Dedifferentiated amniotic fluid mesenchymal stem cell (primary cell): ENCODE measurements around the gene BTNL3.
"Not testable (repeated sequence)": the region's sequence is repeated elsewhere in the genome, so short reads cannot be mapped to it uniquely, and the experiment has no call there.

Experiments
- DNase-seq: peaks from one replicate; pipeline ENCODE4 v3.0.0-alpha.2; 2016; ENCODE audit errors: extremely low spot score

The BTNL3 gene, protein sequence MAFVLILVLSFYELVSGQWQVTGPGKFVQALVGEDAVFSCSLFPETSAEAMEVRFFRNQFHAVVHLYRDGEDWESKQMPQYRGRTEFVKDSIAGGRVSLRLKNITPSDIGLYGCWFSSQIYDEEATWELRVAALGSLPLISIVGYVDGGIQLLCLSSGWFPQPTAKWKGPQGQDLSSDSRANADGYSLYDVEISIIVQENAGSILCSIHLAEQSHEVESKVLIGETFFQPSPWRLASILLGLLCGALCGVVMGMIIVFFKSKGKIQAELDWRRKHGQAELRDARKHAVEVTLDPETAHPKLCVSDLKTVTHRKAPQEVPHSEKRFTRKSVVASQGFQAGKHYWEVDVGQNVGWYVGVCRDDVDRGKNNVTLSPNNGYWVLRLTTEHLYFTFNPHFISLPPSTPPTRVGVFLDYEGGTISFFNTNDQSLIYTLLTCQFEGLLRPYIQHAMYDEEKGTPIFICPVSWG

GRCh38 chr5:180988592-180988991, at the start of gene BTNL3:
Gene BTNL3, plus strand, starts transcription at chr5:180988846. Its CDS starts 183 bp downstream, at chr5:180989029.
- DNase-seq: no peak

DNA sequence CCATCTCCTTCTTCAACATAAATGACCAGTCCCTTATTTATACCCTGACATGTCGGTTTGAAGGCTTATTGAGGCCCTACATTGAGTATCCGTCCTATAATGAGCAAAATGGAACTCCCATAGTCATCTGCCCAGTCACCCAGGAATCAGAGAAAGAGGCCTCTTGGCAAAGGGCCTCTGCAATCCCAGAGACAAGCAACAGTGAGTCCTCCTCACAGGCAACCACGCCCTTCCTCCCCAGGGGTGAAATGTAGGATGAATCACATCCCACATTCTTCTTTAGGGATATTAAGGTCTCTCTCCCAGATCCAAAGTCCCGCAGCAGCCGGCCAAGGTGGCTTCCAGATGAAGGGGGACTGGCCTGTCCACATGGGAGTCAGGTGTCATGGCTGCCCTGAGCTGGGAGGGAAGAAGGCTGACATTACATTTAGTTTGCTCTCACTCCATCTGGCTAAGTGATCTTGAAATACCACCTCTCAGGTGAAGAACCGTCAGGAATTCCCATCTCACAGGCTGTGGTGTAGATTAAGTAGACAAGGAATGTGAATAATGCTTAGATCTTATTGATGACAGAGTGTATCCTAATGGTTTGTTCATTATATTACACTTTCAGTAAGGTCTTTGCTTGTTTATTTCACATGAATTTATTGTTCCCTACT, 38.2 kb upstream of the BTNL3 start:
- DNase-seq: no peak

- no peak for DNase-seq
These were observed 29.0 kb upstream of the BTNL3 start for GRCh38 chr5:180959661-180960060.

DNA sequence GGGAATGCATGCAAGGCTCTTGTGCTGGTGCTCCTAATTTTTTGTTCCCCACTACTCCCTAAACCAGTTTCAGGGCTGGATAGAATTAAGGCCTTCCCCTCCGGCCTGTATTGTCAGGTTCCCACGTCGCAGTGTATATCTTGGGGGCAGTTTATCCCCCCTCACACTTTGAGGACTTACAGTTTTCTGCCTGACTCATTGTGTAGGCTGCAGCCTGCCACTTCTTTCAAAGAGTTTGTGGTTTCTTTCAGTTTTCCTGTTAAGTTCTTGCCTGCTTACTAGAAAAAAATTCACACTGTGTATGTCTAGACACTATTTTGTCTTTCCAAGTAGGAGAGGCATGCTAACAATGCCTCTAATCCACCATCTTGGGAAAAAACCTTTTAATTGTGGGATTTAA, 28.4 kb upstream of the BTNL3 start:
- no peak for DNase-seq

GRCh38 chr5:180969406-180969805, 19.2 kb upstream of the BTNL3 start:
- DNase-seq: no peak

- no peak for DNase-seq
These were observed 18.3 kb upstream of the BTNL3 start for GRCh38 chr5:180970336-180970735.

- DNase-seq: no peak
These were observed 17.8 kb upstream of the BTNL3 start for GRCh38 chr5:180970875-180971274.

DNA sequence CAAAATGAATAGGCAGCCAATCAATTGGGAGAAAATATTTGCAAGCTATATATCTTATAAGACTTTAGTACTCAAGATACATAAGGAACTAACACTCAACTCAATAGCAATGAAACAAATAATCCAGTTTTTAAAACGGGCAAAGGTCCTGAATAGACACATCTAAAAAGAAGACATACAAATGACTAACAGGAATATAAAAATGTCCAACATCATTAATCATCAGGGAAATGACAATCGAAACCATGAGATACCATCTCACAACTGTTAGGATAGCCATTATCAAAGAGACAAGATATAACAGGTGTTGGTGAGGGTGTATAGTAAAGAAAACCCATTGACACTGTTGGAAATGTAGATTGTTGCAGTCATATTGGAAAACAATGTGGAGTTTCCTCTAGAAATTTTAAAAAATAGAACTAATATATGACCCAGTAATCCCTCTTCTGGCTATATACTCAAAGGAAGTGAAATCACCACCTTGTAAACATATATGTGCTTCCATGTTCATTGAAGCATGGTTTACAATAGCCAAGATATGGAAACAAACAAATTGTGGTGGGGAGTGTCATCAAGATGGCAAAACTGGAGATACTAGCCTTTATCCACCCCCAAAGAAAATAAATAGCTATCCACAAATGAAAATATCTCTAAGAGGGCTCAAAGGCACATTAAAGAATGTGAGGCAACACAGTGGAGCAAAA, 13.9 kb upstream of the BTNL3 start:
- DNase-seq: no peak

- no peak for DNase-seq
These were observed 13.3 kb upstream of the BTNL3 start for GRCh38 chr5:180975338-180975737.

- no peak for DNase-seq
These were observed 12.1 kb upstream of the BTNL3 start for GRCh38 chr5:180976518-180976917.

GRCh38 chr5:180977852-180978251, 10.8 kb upstream of the BTNL3 start:
- no peak for DNase-seq

GRCh38 chr5:180982008-180982741, 6.5 kb upstream of the BTNL3 start:
- no peak for DNase-seq

- DNase-seq: no peak
These were observed 630 bp upstream of the BTNL3 start for GRCh38 chr5:180988016-180988415.

GRCh38 chr5:180990086-180990881, 1.6 kb downstream of the BTNL3 start:
- no peak for DNase-seq

DNA sequence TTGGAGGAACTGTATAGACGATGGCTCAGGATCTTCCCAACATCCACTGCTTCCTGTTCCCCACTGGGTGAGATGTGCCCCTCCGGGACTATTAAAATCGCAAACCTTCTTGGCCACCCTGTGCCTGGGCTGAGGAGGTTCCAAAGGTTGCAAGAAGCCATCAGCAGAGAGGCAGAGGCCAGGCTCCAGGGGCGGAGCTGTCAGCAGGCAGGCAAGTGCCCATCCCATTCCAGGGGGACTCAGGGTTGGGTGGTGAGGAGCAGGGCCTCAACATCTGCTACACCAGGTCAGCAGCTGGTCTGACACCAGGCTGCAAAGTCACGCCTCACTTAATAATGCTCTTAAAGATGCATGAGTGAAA, 2.2 kb downstream of the BTNL3 start:
- DNase-seq: no peak

DNA sequence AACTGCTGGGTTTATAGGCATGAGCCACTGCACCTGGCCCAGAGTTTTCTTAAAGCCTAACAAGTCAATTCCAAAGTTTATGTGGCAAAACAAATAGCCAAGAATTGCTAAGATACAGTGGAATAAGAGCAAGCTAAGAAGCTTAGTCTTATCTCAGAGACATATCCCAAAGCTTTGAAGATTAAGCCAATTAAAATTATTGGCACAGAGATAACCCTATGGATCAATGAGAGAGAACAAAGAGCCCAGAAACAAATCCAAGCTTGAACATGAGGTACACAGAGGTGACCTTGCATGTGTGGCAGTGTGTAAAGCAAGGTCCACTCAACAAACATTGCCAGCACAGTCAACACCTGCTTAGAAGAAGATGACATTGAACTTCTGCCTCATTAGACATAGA, 13.3 kb downstream of the BTNL3 start:
- DNase-seq: no peak

- DNase-seq: no peak
These were observed 17.1 kb downstream of the BTNL3 start for GRCh38 chr5:181005791-181006190.

DNA sequence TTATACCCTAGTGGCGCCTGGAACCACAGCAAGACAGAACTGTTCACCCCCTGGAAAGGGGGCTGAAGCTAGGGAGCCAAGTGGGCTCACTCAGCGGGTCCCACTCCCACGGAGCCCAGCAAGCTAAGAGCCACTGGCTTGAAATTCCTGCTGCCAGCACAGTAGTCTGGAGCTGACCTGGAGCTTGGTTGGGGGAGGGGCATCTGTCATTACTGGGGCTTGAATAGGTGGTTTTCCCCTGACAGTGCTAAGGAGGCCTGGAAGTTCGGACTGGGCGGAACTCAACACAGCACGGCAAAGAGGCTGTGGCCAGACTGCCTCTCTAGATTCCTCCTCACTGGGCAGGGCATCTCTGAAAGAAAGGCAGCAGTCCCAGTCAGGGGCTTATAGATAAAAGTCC, 19.5 kb downstream of the BTNL3 start:
- DNase-seq: no peak

DNA sequence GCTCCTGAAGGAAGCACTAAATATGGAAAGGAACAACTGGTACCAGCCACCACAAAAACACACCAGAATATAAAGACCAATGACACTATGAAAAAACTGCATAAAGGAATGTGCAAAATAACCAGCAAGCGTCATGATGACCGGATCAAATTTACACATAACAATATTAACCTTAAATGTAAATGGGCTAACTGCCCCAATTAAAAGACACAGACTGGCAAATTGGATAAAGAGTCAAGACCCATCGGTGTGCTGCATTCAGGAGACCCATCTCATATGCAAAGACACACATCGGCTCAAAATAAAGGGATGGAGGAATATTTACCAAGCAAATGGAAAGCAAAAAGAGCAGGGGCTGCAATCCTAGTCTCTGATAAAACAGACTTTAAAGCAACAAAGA, 21.4 kb downstream of the BTNL3 start:
- DNase-seq: not testable (repeated sequence)

DNA sequence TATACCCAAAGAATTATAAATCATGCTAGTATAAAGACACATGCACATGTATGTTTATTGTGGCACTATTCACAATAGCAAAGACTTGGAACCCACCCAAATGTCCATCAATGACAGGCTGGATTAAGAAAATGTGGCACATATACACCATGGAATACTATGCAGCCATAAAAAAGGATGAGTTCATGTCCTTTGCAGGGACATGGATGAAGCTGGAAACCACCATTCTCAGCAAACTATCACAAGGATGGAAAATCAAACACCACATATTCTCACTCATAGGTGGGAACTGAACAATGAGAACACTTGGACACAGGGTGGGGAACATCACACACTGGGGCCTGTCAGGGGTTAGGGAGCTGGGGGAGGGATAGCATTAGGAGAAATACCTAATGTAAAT, 26.0 kb downstream of the BTNL3 start:
- not testable (repeated sequence) for DNase-seq

DNA sequence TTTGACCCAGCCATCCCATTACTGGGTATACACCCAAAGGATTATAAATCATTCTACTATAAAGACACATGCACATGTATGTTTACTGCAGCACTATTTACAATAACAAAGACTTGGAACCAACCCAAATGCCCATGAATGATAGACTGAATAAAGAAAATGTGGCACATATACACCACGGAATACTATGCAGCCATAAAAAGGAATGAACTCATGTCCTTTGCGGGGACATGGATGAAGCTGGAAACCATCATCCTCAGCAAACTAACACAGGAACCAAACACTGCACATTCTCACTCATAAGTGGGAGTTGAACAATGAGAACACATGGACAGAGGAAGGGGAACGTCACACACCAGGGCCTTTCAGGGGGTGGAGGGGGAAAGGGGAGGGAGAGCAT, 28.8 kb downstream of the BTNL3 start:
- DNase-seq: not testable (repeated sequence)
